HCT116 (cell line): ENCODE results near the gene AZIN2.

Experiments used
- POLR2A ChIP-seq: IDR thresholded peaks from 2 replicates; pipeline ENCODE4 v1.7.0; 2011; ENCODE audit warnings: borderline replicate concordance; ENCODE audit not compliant: insufficient read depth, insufficient read length; ENCODE audit errors: extremely low read depth
- TF ChIP-seq, protein P1 (sequence below), 3 experiments: fragments of 200-600 bp in 1 of 3; sonication (generic) in 1 of 3; IDR thresholded peaks in 2 of 3; conservative IDR thresholded peaks in 1 of 3; 2 replicates each; pipeline ENCODE4 v1.5.1; 2012 to 2017; ENCODE audit warnings: low read depth in 2 of 3, low read length in 2 of 3, antibody characterized with exemption in 1 of 3, borderline replicate concordance in 1 of 3, control low read depth in 1 of 3, mild to moderate bottlenecking in 1 of 3, mixed read lengths in 1 of 3, mixed run types in 1 of 3, moderate library complexity in 1 of 3; ENCODE audit not compliant: insufficient read depth in 1 of 3

GRCh38 chr1:33143698-33144097 lies 62.7 kb downstream of the AZIN2 start:
- no peak for TF ChIP-seq POLR2A
- TF ChIP-seq, protein P1, sequence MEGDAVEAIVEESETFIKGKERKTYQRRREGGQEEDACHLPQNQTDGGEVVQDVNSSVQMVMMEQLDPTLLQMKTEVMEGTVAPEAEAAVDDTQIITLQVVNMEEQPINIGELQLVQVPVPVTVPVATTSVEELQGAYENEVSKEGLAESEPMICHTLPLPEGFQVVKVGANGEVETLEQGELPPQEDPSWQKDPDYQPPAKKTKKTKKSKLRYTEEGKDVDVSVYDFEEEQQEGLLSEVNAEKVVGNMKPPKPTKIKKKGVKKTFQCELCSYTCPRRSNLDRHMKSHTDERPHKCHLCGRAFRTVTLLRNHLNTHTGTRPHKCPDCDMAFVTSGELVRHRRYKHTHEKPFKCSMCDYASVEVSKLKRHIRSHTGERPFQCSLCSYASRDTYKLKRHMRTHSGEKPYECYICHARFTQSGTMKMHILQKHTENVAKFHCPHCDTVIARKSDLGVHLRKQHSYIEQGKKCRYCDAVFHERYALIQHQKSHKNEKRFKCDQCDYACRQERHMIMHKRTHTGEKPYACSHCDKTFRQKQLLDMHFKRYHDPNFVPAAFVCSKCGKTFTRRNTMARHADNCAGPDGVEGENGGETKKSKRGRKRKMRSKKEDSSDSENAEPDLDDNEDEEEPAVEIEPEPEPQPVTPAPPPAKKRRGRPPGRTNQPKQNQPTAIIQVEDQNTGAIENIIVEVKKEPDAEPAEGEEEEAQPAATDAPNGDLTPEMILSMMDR (IDR thresholded peaks at IDR 0.05 in 2 of 3, conservative IDR thresholded peaks at IDR 0.05 in 1 of 3; ENCODE audit: borderline replicate concordance in 1 of 3, insufficient read depth in 1 of 3, low read depth in 2 of 3, low read length in 2 of 3) = no peak
